Mucosa of descending colon (tissue), 3 donors: ENCODE data around the gene WDR38. TPM values are rescaled to one million over a fixed set of nuclear protein-coding genes. Genes with fewer than 3 reads are reported as not detected.

ENCODE experiments used
- ATAC-seq: fragments of 200-7000 bp; cut with Tn5 transposase; one replicate; pipeline ENCODE4 v1.9.1; 2020; ENCODE audit warnings: mild to moderate bottlenecking, moderate library complexity
- DNase-seq, 3 donors: peaks; one replicate each; pipeline ENCODE4 v3.0.0-alpha.2; 2020
- H3K36me3 ChIP-seq: fragments of 200-600 bp; one replicate; pipeline ENCODE4 v1.8.0; 2021; ENCODE audit warnings: low read depth, mild to moderate bottlenecking
- H3K4me1 ChIP-seq: fragments of 200-600 bp; one replicate; pipeline ENCODE4 v1.8.0; 2021; ENCODE audit warnings: low read depth, mild to moderate bottlenecking
- H3K4me3 ChIP-seq: fragments of 200-600 bp; one replicate; pipeline ENCODE4 v1.8.0; 2021; ENCODE audit warnings: mild to moderate bottlenecking
- H3K9me3 ChIP-seq: fragments of 200-600 bp; one replicate; pipeline ENCODE4 v1.8.0; 2021; ENCODE audit warnings: mild to moderate bottlenecking
- intact Hi-C, 2 donors: fragments of 100-400 bp; cut with DNase I in 1 of 2; cut with micrococcal nuclease in 1 of 2; formaldehyde crosslinking; loops; one replicate each; pipeline versions ENCODE4 v1.11.0 to v1.11.1; 2022; cut with DNase I, micrococcal nuclease
- total RNA-seq, 3 donors: library from RNA; stranded (reverse); fragmentation: NEBNext Ultra II Directional in 2 of 3; extraction: Animal tissue kit (Norgen Biotek cat#: 25700) in 2 of 3; gene quantifications; one replicate each; pipeline versions ENCODE4 v1.2.1 to v1.2.4, GENCODE V29; 2021 to 2023
- TF ChIP-seq, protein P1 (sequence below): fragments of 200-600 bp; IDR thresholded peaks from one replicate; pipeline ENCODE4 v1.8.0; 2022; ENCODE audit warnings: antibody characterized with exemption, mild to moderate bottlenecking
- donor health status: DM: no; HTN: no; CAD: no; lungs with moderate emphysema.
- donor health status: DM: no; HTN: no; CAD: no.
- donor health status: DM: no; HTN: yes; CAD: no.

Gene WDR38
- total RNA-seq, 3 donors from 2014 or later = not detected

DNA sequence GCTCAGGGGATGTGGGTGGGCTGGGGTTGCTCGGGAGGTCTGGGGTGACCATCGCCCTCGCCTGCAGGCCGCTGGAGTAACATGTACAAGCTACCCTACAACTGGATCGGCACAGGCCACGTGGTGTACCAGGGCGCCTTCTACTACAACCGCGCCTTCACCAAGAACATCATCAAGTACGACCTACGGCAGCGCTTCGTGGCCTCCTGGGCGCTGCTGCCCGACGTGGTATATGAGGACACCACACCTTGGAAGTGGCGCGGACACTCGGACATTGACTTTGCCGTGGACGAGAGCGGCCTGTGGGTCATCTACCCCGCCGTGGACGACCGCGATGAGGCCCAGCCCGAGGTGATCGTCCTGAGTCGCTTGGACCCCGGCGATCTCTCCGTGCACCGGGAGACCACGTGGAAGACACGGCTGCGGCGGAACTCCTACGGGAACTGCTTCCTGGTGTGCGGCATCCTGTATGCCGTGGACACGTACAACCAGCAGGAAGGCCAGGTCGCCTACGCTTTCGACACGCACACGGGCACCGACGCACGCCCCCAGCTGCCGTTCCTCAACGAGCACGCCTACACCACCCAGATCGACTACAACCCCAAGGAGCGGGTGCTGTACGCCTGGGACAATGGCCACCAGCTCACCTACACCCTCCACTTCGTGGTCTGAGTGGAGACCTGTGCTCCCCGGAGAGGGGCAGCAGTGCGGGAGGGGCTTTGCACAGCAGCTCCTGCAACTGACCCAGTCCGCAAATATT is 43.3 kb upstream of the WDR38 start:
- intact Hi-C loops = no loop called here
- Histone ChIP-seq H3K36me3 (no peaks in the 10 kb centered on the region), H3K9me3 (no peaks in the 10 kb centered on the region), H3K4me1 (no peaks in the 10 kb centered on the region), H3K4me3 (no peak overlapping the region)
- TF ChIP-seq, protein P1, sequence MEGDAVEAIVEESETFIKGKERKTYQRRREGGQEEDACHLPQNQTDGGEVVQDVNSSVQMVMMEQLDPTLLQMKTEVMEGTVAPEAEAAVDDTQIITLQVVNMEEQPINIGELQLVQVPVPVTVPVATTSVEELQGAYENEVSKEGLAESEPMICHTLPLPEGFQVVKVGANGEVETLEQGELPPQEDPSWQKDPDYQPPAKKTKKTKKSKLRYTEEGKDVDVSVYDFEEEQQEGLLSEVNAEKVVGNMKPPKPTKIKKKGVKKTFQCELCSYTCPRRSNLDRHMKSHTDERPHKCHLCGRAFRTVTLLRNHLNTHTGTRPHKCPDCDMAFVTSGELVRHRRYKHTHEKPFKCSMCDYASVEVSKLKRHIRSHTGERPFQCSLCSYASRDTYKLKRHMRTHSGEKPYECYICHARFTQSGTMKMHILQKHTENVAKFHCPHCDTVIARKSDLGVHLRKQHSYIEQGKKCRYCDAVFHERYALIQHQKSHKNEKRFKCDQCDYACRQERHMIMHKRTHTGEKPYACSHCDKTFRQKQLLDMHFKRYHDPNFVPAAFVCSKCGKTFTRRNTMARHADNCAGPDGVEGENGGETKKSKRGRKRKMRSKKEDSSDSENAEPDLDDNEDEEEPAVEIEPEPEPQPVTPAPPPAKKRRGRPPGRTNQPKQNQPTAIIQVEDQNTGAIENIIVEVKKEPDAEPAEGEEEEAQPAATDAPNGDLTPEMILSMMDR = no peak
- no peak for ATAC-seq
- DNase-seq = no peak

DNA sequence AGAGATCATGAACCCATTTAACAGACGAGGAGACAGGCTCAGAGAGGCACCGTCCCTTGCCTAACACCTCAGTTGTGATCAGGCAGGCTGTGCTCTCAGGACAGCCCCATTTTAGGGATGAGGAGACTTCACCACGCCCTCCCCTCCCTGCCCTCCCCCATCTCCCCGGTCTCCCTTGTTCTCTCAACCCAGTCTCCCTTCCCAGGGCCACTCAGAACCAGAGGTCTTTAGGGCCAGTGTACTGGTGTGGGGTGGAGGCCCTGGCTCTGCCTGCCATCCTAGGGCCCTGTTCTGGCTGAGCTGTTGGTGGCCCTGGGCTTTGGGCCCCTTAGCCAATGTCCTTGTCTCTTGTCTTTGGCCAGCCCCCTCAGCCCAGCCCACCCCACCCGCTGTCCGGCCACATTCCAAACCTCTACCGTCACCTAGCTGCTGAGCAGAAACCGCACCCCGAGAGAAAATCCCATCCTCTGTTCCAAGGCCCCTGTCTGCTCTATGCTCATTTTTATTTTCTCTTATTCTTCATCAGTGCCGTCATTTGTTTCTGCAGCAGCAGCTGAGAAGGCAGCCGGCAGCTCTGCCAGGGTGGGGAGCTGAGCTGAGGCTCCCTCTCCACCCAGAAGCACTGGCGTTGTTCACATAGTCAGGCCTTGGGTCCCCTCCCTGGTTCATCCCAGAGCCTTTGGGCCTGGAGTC is 42.5 kb upstream of the WDR38 start:
- Histone ChIP-seq H3K9me3 (no peaks in the 10 kb centered on the region), H3K36me3 (no peaks in the 10 kb centered on the region), H3K4me1 (no peaks in the 10 kb centered on the region), H3K4me3 (no peak overlapping the region)
- ATAC-seq (no peak), DNase-seq (no peak)
- intact Hi-C loops = no loop called here
- TF ChIP-seq, protein P1 = no peak

DNA sequence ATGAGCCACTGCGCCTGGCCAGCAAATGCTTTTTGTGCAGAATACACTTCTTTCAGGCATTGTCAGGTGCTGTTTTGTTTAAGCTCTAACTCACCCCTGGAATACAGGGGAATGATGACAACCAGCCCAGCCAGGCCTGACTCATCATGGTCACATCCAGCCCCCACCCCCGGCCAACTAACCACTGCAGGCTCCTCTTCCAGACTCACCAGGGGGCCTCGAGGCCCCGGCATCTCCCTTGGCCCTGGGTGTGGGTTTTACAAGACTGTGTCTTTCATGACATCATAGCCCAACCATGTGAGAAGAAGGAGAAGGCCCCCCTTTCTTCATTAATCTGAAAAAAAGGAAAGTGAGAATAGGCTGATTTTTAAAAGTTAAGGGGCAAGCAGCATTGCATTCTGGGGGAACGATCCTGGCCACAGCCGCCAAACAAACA is 40.8 kb upstream of the WDR38 start:
- Histone ChIP-seq H3K4me3 (no peak overlapping the region), H3K4me1 (no peaks in the 10 kb centered on the region), H3K36me3 (no peaks in the 10 kb centered on the region), H3K9me3 (no peaks in the 10 kb centered on the region)
- ATAC-seq (peak; percentile 40), DNase-seq (no peak)
- TF ChIP-seq, protein P1 = no peak
- intact Hi-C loops = no loop called here

DNA sequence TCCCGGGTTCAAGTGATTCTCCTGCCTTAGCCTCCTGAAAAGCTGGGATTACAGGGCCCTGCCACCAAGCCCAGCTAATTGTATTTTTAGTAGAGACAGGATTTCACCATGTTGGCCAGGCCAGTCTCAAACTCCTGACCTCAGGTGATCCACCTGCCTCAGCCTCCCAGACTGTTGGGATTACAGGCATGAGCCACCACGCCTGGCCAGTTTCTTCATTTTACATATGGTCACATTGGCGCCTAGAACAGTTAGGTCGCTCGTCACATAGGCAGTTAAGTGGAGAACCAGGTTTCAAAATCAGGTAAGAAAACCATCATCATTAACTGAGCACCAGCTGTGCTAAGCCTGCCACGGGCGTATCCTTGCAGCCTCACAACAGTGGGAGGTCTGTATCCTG is 40.2 kb upstream of the WDR38 start:
- Histone ChIP-seq H3K4me3 (no peak overlapping the region), H3K36me3 (no peaks in the 10 kb centered on the region), H3K9me3 (no peaks in the 10 kb centered on the region), H3K4me1 (no peaks in the 10 kb centered on the region)
- intact Hi-C loops = no loop called here
- TF ChIP-seq, protein P1 = no peak
- no peak for DNase-seq
- ATAC-seq = no peak

DNA sequence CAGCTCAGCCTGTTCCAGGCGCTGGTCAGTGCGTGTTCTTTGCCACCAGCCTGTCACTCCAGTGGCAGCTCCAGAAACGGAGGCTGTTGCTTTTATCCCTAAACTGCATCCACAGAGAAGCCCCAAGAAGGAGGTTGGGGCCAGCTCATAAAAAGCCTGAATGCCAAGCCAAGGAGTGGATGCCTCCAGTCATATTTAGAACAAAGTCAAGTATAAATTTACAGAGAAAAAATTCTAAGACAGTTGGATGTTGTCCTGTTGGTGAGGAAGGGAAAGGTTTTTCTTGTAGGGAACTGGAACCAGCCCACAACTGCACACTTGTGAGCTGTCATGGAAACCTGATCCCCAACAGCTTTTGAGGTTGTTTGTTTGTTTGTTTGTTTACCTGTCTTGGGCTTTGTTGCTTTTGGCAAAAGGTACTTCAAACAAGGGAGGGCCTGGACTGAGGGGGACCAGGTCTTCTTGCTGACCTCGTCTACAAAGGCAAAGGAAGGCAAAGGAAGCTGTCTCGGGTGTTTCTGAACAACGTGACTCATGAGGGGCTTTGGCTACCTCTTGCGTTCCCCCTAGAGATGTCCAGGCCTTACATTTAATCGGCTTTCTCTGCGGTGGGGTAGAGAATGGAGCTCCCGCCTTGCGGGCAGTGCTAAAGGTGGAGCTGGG is 39.6 kb upstream of the WDR38 start:
- intact Hi-C loops = no loop called here
- DNase-seq = no peak
- Histone ChIP-seq H3K4me1 (no peaks in the 10 kb centered on the region), H3K4me3 (no peak overlapping the region), H3K36me3 (no peaks in the 10 kb centered on the region), H3K9me3 (no peaks in the 10 kb centered on the region)
- TF ChIP-seq, protein P1 = no peak
- no peak for ATAC-seq
